ENCODE data around the gene ENC1.

GRCh38 chr5:74621492-74621891, 19.0 kb downstream of the ENC1 start:
- no peak for TF ChIP-seq CTCF (IDR thresholded peaks at IDR 0.05)
- TF ChIP-seq POLR2A (IDR thresholded peaks at IDR 0.05): no peak

Measured in esophagus squamous epithelium (tissue), 4 donors.